Right lobe of liver (tissue), 6 donors: ENCODE data around the gene FYN. TPM values are rescaled to one million over a fixed set of nuclear protein-coding genes. Genes with fewer than 3 reads are reported as not detected.

Experiments used
- ATAC-seq, 4 donors: fragments of 200-7000 bp; cut with Tn5 transposase; one replicate each; pipeline ENCODE4 v1.9.1; 2020; ENCODE audit warnings: mild to moderate bottlenecking in 4 of 4, moderate library complexity in 4 of 4
- DNase-seq, 3 donors: peaks; one replicate each; pipeline ENCODE4 v3.0.0-alpha.2; 2020
- H3K27ac ChIP-seq, 3 donors: fragments of 200-600 bp; one replicate each; pipeline ENCODE4 v1.8.0; 2022
- H3K27me3 ChIP-seq, 2 donors: fragments of 200-600 bp; one replicate each; pipeline ENCODE4 v1.8.0; 2022
- H3K36me3 ChIP-seq, 4 donors: fragments of 200-600 bp; sonication (generic) in 1 of 4; one replicate each; pipeline versions ENCODE4 v1.5.1 to v1.8.0; 2017 to 2022; ENCODE audit warnings: control low read depth in 1 of 4
- H3K4me1 ChIP-seq, 4 donors: fragments of 200-600 bp; sonication (generic) in 1 of 4; one replicate each; pipeline versions ENCODE4 v1.5.1 to v1.8.0; 2017 to 2022; ENCODE audit warnings: control low read depth in 1 of 4
- H3K4me3 ChIP-seq, 3 donors: fragments of 200-600 bp; one replicate each; pipeline ENCODE4 v1.8.0; 2022
- H3K9me3 ChIP-seq, 4 donors: fragments of 200-600 bp; sonication (generic) in 1 of 4; one replicate each; pipeline versions ENCODE4 v1.5.1 to v1.8.0; 2017 to 2022; ENCODE audit warnings: control low read depth in 1 of 4
- POLR2A ChIP-seq: fragments of 450-650 bp; IDR thresholded peaks from one replicate; pipeline ENCODE4 v1.6.1; 2017; ENCODE audit warnings: antibody characterized with exemption, mild to moderate bottlenecking
- WGBS: methylation state at CpG from one replicate; pipeline ENCODE4 v1.1.6; 2018; ENCODE audit warnings: low coverage, low lambda C conversion rate; ENCODE audit not compliant: insufficient coverage; ENCODE audit errors: missing lambda C conversion rate; 5-methylcytosine and 5-hydroxymethylcytosine counted together
- intact Hi-C, 2 donors: fragments of 100-400 bp; cut with DNase I; formaldehyde crosslinking; loops; one replicate each; pipeline versions ENCODE4 v1.11.2 to v1.14.1; 2022
- total RNA-seq, 6 experiments: library from RNA; depleted of rRNA in 2 of 6; stranded (reverse); fragments of >200 nt in 2 of 6; fragmentation: NEBNext Ultra II Directional in 3 of 6; extraction: Animal tissue kit (Norgen Biotek cat#: 25700) in 3 of 6; gene quantifications; one replicate each; pipeline versions ENCODE4 v1.1.0 to v1.2.4, GENCODE V29; 2016 to 2023
- TF ChIP-seq, protein P1 (sequence below), 4 donors: fragments of 200-600 bp in 3 of 4; fragments of 450-650 bp in 1 of 4; IDR thresholded peaks; one replicate each; pipeline versions ENCODE4 v1.5.1 to v1.8.0; 2016 to 2022; ENCODE audit warnings: antibody characterized with exemption in 4 of 4, mild to moderate bottlenecking in 2 of 4
- donor health status: DM: no; HTN: yes; CAD: no.
- donor health status: DM: no; HTN: no; CAD: no.
- donor health status: DM: no; HTN: no; CAD: no.
- donor health status: DM: no; HTN: yes; CAD: no.
- donor health status: DM: no; HTN: yes; CAD: no.

Gene FYN
- total RNA-seq, 6 experiments from 2014 or later, result 16.8 to 33.7 (median 23.5) TPM

DNA sequence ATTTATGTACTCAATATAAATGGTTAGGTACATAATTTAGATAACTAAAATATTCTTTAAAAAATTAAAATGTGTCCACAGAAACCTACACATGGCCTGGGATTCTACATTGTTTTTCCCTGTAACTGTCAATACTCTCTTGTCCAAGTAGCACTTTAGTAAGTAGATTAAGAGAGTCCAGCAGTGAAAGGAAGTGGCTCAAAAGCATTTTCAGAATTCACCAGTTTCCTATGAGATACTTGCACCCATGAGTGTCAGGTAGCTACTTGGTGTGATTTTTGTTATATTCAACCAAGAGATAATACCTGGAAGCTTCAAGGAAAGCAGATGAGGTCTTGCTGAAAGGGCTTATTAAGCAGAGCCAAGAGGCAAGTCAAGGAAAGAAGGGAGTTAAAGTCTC lies 126.3 kb downstream of the FYN start:
- no peak for DNase-seq
- Histone ChIP-seq H3K27me3 (no peaks in the 10 kb centered on the region), H3K27ac (peak overlapping the region in 2 of 3 donors; percentile 34 to 36), H3K36me3 (no peaks in the 10 kb centered on the region), H3K4me1 (no peaks in the 10 kb centered on the region), H3K9me3 (no peaks in the 10 kb centered on the region), H3K4me3 (no peak overlapping the region)
- intact Hi-C loops, result no loop called here
- TF ChIP-seq POLR2A, result no peak
- TF ChIP-seq, protein P1, sequence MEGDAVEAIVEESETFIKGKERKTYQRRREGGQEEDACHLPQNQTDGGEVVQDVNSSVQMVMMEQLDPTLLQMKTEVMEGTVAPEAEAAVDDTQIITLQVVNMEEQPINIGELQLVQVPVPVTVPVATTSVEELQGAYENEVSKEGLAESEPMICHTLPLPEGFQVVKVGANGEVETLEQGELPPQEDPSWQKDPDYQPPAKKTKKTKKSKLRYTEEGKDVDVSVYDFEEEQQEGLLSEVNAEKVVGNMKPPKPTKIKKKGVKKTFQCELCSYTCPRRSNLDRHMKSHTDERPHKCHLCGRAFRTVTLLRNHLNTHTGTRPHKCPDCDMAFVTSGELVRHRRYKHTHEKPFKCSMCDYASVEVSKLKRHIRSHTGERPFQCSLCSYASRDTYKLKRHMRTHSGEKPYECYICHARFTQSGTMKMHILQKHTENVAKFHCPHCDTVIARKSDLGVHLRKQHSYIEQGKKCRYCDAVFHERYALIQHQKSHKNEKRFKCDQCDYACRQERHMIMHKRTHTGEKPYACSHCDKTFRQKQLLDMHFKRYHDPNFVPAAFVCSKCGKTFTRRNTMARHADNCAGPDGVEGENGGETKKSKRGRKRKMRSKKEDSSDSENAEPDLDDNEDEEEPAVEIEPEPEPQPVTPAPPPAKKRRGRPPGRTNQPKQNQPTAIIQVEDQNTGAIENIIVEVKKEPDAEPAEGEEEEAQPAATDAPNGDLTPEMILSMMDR (IDR thresholded peaks at IDR 0.05), result no peak
- no peak for ATAC-seq

- intact Hi-C loops, result no loop called here
- 71% methylated on average over 1 of the region's 1 CpG for WGBS
These were observed 127.6 kb downstream of the FYN start for GRCh38 chr6:111745636-111746035.

DNA sequence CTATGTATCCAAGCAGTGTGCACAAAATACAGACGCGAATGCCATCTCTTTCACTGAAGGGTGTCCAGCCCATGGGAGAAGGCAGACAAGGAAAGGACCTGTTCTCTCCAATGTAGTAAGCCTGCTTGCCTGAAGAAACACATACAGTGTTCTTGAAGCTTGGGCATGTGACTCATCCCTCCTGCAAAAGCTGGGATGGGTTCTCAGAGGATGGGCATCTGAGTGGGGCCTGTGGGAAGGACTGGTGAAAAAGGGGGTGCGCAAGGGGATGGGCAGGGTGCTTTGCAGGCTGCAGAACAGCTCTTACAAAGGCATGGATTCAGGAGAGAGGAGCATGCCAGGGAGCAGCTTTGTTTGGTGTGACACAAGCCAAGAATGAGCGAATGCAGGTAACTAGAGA lies 128.1 kb downstream of the FYN start:
- WGBS, result 95% methylated on average over 4 of the region's 4 CpGs

More at GRCh38 chr6:111745636-111746035, 127.6 kb downstream of the FYN start:
- no peaks in the 10 kb centered on the region for H3K4me1 ChIP-seq
- no peak overlapping the region for H3K27ac ChIP-seq
- no peaks in the 10 kb centered on the region for H3K9me3 ChIP-seq
- DNase-seq (no peak), ATAC-seq (no peak)
- no peak overlapping the region for H3K4me3 ChIP-seq
- TF ChIP-seq POLR2A, result no peak
- TF ChIP-seq, protein P1 (IDR thresholded peaks at IDR 0.05), result no peak
- H3K27me3 ChIP-seq, result no peaks in the 10 kb centered on the region
- no peaks in the 10 kb centered on the region for H3K36me3 ChIP-seq

GRCh38 chr6:111743862-111744692 lies 129.2 kb downstream of the FYN start:
- TF ChIP-seq, protein P1 (IDR thresholded peaks at IDR 0.05), result no peak
- TF ChIP-seq POLR2A, result no peak
- Histone ChIP-seq H3K4me3 (no peak overlapping the region), H3K27me3 (no peaks in the 10 kb centered on the region), H3K36me3 (no peaks in the 10 kb centered on the region), H3K9me3 (no peaks in the 10 kb centered on the region), H3K27ac (no peak overlapping the region), H3K4me1 (no peaks in the 10 kb centered on the region)
- intact Hi-C loops, result no loop called here
- peak in 1 of 4 donors; percentile 19 for ATAC-seq
- DNase-seq, result no peak
- WGBS, result 48% methylated on average over 6 of the region's 8 CpGs

More for the DNA sequence above, 128.1 kb downstream of the FYN start:
- Histone ChIP-seq H3K36me3 (no peaks in the 10 kb centered on the region), H3K4me3 (no peak overlapping the region), H3K27me3 (no peaks in the 10 kb centered on the region), H3K9me3 (no peaks in the 10 kb centered on the region), H3K4me1 (no peaks in the 10 kb centered on the region), H3K27ac (no peak overlapping the region)
- no peak for DNase-seq
- intact Hi-C loops, result no loop called here
- TF ChIP-seq, protein P1 (IDR thresholded peaks at IDR 0.05), result no peak
- no peak for TF ChIP-seq POLR2A
- ATAC-seq, result no peak
